HCT116 (cell line): Measurements from ENCODE around the gene SLC50A1. TPM values are rescaled to one million over a fixed set of nuclear protein-coding genes. Genes with fewer than 3 reads are reported as not detected.

Source experiments
- ATAC-seq: fragments of 200-7000 bp; cut with Tn5 transposase; 2 replicates; pipeline ENCODE4 v1.9.1; 2020; ENCODE audit warnings: mild to moderate bottlenecking, moderate library complexity
- BruUV-seq: library from RNA; stranded (reverse); fragments of 400-500 nt; replicated peaks from 2 replicates; lab custom pipeline; 2021; lab: Mats Ljungman, UMichigan
- CTCF ChIA-PET: fragments of 300-600 bp; sonication (Branson Sonifier 250); formaldehyde crosslinking; loops from one replicate; lab custom pipeline; 2021; ENCODE audit warnings: antibody characterized with exemption; lab: Charles Lee
- POLR2A ChIA-PET: fragments of 300-600, 350-600 bp; sonication (Branson Sonifier 250); formaldehyde crosslinking; loops from one replicate; lab custom pipeline; 2021; ENCODE audit warnings: antibody characterized with exemption; lab: Charles Lee
- RAD21 ChIA-PET, 2 experiments: fragments of 300-600 bp; sonication (Branson Sonifier 250); formaldehyde crosslinking; loops; one replicate each; lab custom pipeline; 2023; ENCODE audit warnings: low total read pairs in 2 of 2; ENCODE audit not compliant: uncharacterized antibody in 2 of 2, unreplicated experiment in 2 of 2, low non-redundant PET in 1 of 2; lab: Charles Lee
- DNase-seq: peaks from one replicate; pipeline ENCODE4 v3.0.0-alpha.2; 2010; ENCODE audit warnings: low read depth, low spot score
- H2AFZ ChIP-seq: fragments of 200-600 bp; shearing (Covaris generic), sonication (generic); 2 replicates; pipeline ENCODE4 v1.6.1; 2017; ENCODE audit warnings: low read depth, mixed run types, mixed read lengths, antibody characterized with exemption, low read length; ENCODE audit not compliant: poor library complexity, severe bottlenecking
- H3K27ac ChIP-seq: 2 replicates; pipeline ENCODE4 v1.5.1; 2012; ENCODE audit warnings: low read depth, low read length
- H3K27me3 ChIP-seq: fragments of 200-600 bp; sonication (generic); 2 replicates; pipeline ENCODE4 v1.6.1; 2016; ENCODE audit warnings: mixed run types, low read length, mixed read lengths; ENCODE audit not compliant: insufficient read depth
- H3K36me3 ChIP-seq, 2 experiments: fragments of 200-500 bp in 1 of 2; fragments of 200-600 bp in 1 of 2; sonication (Bioruptor generic) in 1 of 2; sonication (generic) in 1 of 2; 2 replicates each; pipeline versions ENCODE4 v1.5.1 to v1.6.1; 2014 to 2016; ENCODE audit warnings: low read length in 2 of 2, inconsistent platforms in 1 of 2, mixed read lengths in 1 of 2, mixed run types in 1 of 2; ENCODE audit not compliant: insufficient read depth in 2 of 2, control insufficient read depth in 1 of 2
- H3K4me1 ChIP-seq, 2 experiments: fragments of 200-600 bp in 1 of 2; sonication (generic) in 1 of 2; 2 replicates each; pipeline versions ENCODE4 v1.5.1 to v1.6.1; 2012 to 2017; ENCODE audit warnings: low read length in 2 of 2, inconsistent platforms in 1 of 2, mild to moderate bottlenecking in 1 of 2, mixed read lengths in 1 of 2, mixed run types in 1 of 2, moderate library complexity in 1 of 2; ENCODE audit not compliant: insufficient read depth in 2 of 2, control insufficient read depth in 1 of 2
- H3K4me2 ChIP-seq: fragments of 200-600 bp; sonication (generic); 2 replicates; pipeline ENCODE4 v1.6.1; 2017; ENCODE audit warnings: mixed run types, low read length, mixed read lengths
- H3K4me3 ChIP-seq, 2 experiments: fragments of 200-600 bp in 1 of 2; sonication (generic) in 1 of 2; replicated peaks in 1 of 2; 2 replicates each; pipeline ENCODE4 v1.5.1; 2011 to 2016; ENCODE audit warnings: low read length in 2 of 2, control low read depth in 1 of 2, low read depth in 1 of 2, mild to moderate bottlenecking in 1 of 2, mixed read lengths in 1 of 2, mixed run types in 1 of 2
- H3K79me2 ChIP-seq: fragments of 200-600 bp; sonication (generic); 2 replicates; pipeline ENCODE4 v1.6.1; 2017; ENCODE audit warnings: mild to moderate bottlenecking, mixed run types, low read length, moderate library complexity, mixed read lengths; ENCODE audit not compliant: insufficient read depth
- H3K9ac ChIP-seq: fragments of 200-600 bp; sonication (generic); 2 replicates; pipeline ENCODE4 v1.6.1; 2016; ENCODE audit warnings: low read length, mixed read lengths
- H3K9me2 ChIP-seq: fragments of 200-600 bp; sonication (generic), shearing (Covaris generic); 2 replicates; pipeline ENCODE4 v1.6.1; 2017; ENCODE audit warnings: mixed run types, mild to moderate bottlenecking, moderate library complexity; ENCODE audit not compliant: insufficient read depth
- H3K9me3 ChIP-seq, 2 experiments: fragments of 200-500 bp in 1 of 2; fragments of 200-600 bp in 1 of 2; sonication (Bioruptor generic) in 1 of 2; sonication (generic) in 1 of 2; 2 replicates each; pipeline ENCODE4 v1.6.1; 2014 to 2017; ENCODE audit warnings: low read length in 2 of 2, mixed read lengths in 2 of 2, inconsistent platforms in 1 of 2, low read depth in 1 of 2, mild to moderate bottlenecking in 1 of 2, mixed run types in 1 of 2, moderate library complexity in 1 of 2; ENCODE audit not compliant: control insufficient read depth in 1 of 2, insufficient read depth in 1 of 2
- H4K20me1 ChIP-seq: fragments of 200-600 bp; sonication (generic), shearing (Covaris generic); 2 replicates; pipeline ENCODE4 v1.6.1; 2017; ENCODE audit warnings: mixed run types, mild to moderate bottlenecking, moderate library complexity; ENCODE audit not compliant: insufficient read depth
- ATF3 ChIP-seq: IDR thresholded peaks from 2 replicates; pipeline ENCODE4 v1.6.1; 2012
- CBX3 ChIP-seq: IDR thresholded peaks from 2 replicates; pipeline ENCODE4 v1.6.1; 2012; ENCODE audit warnings: low read depth
- CEBPB ChIP-seq: IDR thresholded peaks from 2 replicates; pipeline ENCODE4 v1.6.1; 2012; ENCODE audit warnings: low read depth
- CTCF ChIP-seq, 3 experiments: fragments of 200-600 bp in 1 of 3; sonication (generic) in 1 of 3; IDR thresholded peaks in 2 of 3; conservative IDR thresholded peaks in 1 of 3; 2 replicates each; pipeline ENCODE4 v1.5.1; 2012 to 2017; ENCODE audit warnings: low read depth in 2 of 3, low read length in 2 of 3, antibody characterized with exemption in 1 of 3, borderline replicate concordance in 1 of 3, control low read depth in 1 of 3, mild to moderate bottlenecking in 1 of 3, mixed read lengths in 1 of 3, mixed run types in 1 of 3, moderate library complexity in 1 of 3; ENCODE audit not compliant: insufficient read depth in 1 of 3
- EGR1 ChIP-seq: IDR thresholded peaks from 2 replicates; pipeline ENCODE4 v1.6.1; 2012; ENCODE audit warnings: low read depth
- ELF1 ChIP-seq: IDR thresholded peaks from 2 replicates; pipeline ENCODE4 v1.6.1; 2012; ENCODE audit warnings: low read depth, borderline replicate concordance
- EZH2phosphoT487 ChIP-seq: fragments of 200-600 bp; IDR thresholded peaks from 2 replicates; pipeline ENCODE4 v1.6.1; 2018; ENCODE audit warnings: antibody characterized with exemption, borderline replicate concordance
- FOSL1 ChIP-seq: IDR thresholded peaks from 2 replicates; pipeline ENCODE4 v1.6.1; 2012; ENCODE audit warnings: low read depth
- JUND ChIP-seq: IDR thresholded peaks from 2 replicates; pipeline ENCODE4 v1.6.1; 2012
- MAX ChIP-seq: IDR thresholded peaks from 2 replicates; pipeline ENCODE4 v1.6.1; 2012
- POLR2A ChIP-seq: IDR thresholded peaks from 2 replicates; pipeline ENCODE4 v1.7.0; 2011; ENCODE audit warnings: borderline replicate concordance; ENCODE audit not compliant: insufficient read depth, insufficient read length; ENCODE audit errors: extremely low read depth
- POLR2AphosphoS5 ChIP-seq: IDR thresholded peaks from 2 replicates; pipeline ENCODE4 v1.6.1; 2011; ENCODE audit warnings: mild to moderate bottlenecking, low read depth, low read length, moderate library complexity
- SP1 ChIP-seq: IDR thresholded peaks from 2 replicates; pipeline ENCODE4 v1.6.1; 2012; ENCODE audit warnings: low read depth
- SRF ChIP-seq: IDR thresholded peaks from 2 replicates; pipeline ENCODE4 v1.6.1; 2012; ENCODE audit warnings: low read depth
- TCF7L2 ChIP-seq: IDR thresholded peaks from 2 replicates; pipeline ENCODE4 v1.7.0; 2011; ENCODE audit warnings: borderline replicate concordance, inconsistent platforms; ENCODE audit not compliant: insufficient read depth, insufficient read length; ENCODE audit errors: extremely low read depth
- YY1 ChIP-seq: IDR thresholded peaks from 2 replicates; pipeline ENCODE4 v1.6.1; 2011; ENCODE audit warnings: low read length, low read depth, moderate library complexity, mild to moderate bottlenecking; ENCODE audit not compliant: insufficient replicate concordance; ENCODE audit errors: extremely low read depth
- ZFX ChIP-seq: fragments of 450-650 bp; IDR thresholded peaks from 2 replicates; pipeline ENCODE4 v1.6.1; 2017
- ZNF274 ChIP-seq: fragments of 200-500 bp; sonication (Bioruptor generic); IDR thresholded peaks from 2 replicates; pipeline ENCODE4 v1.6.1; 2014; ENCODE audit warnings: mild to moderate bottlenecking, low read depth, low read length, inconsistent platforms
- intact Hi-C: fragments of 100-400 bp; cut with micrococcal nuclease; formaldehyde crosslinking; loops from 2 replicates; pipeline ENCODE4 v1.10.0; 2022
- total RNA-seq: library from RNA; stranded (reverse); gene quantifications from one replicate; pipeline ENCODE4 v1.2.1, GENCODE V29; 2021; ENCODE audit not compliant: unreplicated experiment

The SLC50A1 gene
- total RNA-seq, 1 experiment from 2014 or later = 49.9 TPM

- no peaks in the 10 kb centered on the region for H3K27me3 ChIP-seq
- H3K9ac ChIP-seq = no peak overlapping the region
- no TSS peak for BruUV-seq
- TF ChIP-seq TCF7L2 (no peak), CEBPB (no peak), EZH2phosphoT487 (no peak), EGR1 (no peak), SP1 (no peak), ZNF274 (no peak), ELF1 (no peak), ZFX (no peak), SRF (no peak), JUND (no peak), POLR2A (no peak), CBX3 (no peak), ATF3 (no peak), CTCF (IDR thresholded peaks at IDR 0.05 in 2 of 3, conservative IDR thresholded peaks at IDR 0.05 in 1 of 3; ENCODE audit: borderline replicate concordance in 1 of 3, insufficient read depth in 1 of 3, low read depth in 2 of 3, low read length in 2 of 3) (no peak), YY1 (no peak), POLR2AphosphoS5 (no peak), MAX (no peak), FOSL1 (no peak)
- POLR2A ChIA-PET = no interaction called here
- H3K36me3 ChIP-seq = no peaks in the 10 kb centered on the region
- no peaks in the 10 kb centered on the region for H3K9me2 ChIP-seq
- DNase-seq (no peak), ATAC-seq (no peak)
- H4K20me1 ChIP-seq = no peaks in the 10 kb centered on the region
- no peaks in the 10 kb centered on the region for H3K9me3 ChIP-seq
- no peak overlapping the region for H3K4me2 ChIP-seq
- intact Hi-C loops = loop anchor here (5.0 kb wide), 1 partner anchor 56 kb away; no protein-coding TSS in a partner anchor
- RAD21 ChIA-PET = no interaction called here
- peaks cover 0 to 3% of the 10 kb centered on the region in 2 experiments; a peak in 1 of 4 replicates for H3K4me1 ChIP-seq
- H2AFZ ChIP-seq = no peak overlapping the region
- no peaks in the 10 kb centered on the region for H3K79me2 ChIP-seq
- H3K27ac ChIP-seq = no peak overlapping the region
- no peak overlapping the region for H3K4me3 ChIP-seq
- CTCF ChIA-PET = no interaction called here
Measured at GRCh38 chr1:155110826-155111225, 24.8 kb upstream of the SLC50A1 start.
